GM12878 (cell line): ENCODE results near the gene LTBP4. TPM values are rescaled to one million over a fixed set of nuclear protein-coding genes. Genes with fewer than 3 reads are reported as not detected.

ENCODE experiments used
- ATAC-seq: fragments of 200-7000 bp; cut with Tn5 transposase; 3 replicates; pipeline ENCODE4 v1.9.1; 2020; ENCODE audit warnings: mild to moderate bottlenecking, moderate library complexity
- BruUV-seq: library from RNA; stranded (reverse); fragments of 400-500 nt; replicated peaks from 2 replicates; lab custom pipeline; 2021; lab: Mats Ljungman, UMichigan
- CTCF ChIA-PET: fragments of 300-600 bp; sonication (Branson Sonifier 250); formaldehyde crosslinking; extraction: SDS; loops from one replicate; lab custom pipeline; 2021; ENCODE audit warnings: inconsistent platforms; lab: Yijun Ruan, JAX
- POLR2A ChIA-PET: fragments of 350-600 bp; formaldehyde crosslinking; extraction: SDS; loops from one replicate; lab custom pipeline; 2021; ENCODE audit warnings: inconsistent platforms; lab: Charles Lee
- RAD21 ChIA-PET: fragments of 300-600 bp; sonication (Branson Sonifier 250); formaldehyde crosslinking; loops from one replicate; lab custom pipeline; 2023; ENCODE audit warnings: antibody characterized with exemption; ENCODE audit not compliant: unreplicated experiment; lab: Charles Lee
- SMC1A ChIA-PET: fragments of 300-600 bp; sonication (Branson Sonifier 250); formaldehyde crosslinking; loops from one replicate; lab custom pipeline; 2023; ENCODE audit not compliant: unreplicated experiment, uncharacterized antibody; lab: Charles Lee
- DNase-seq: peaks from one replicate; pipeline ENCODE4 v3.0.0-alpha.2; 2011; ENCODE audit warnings: low read depth, low spot score
- FAIRE-seq: peaks from 3 replicates; lab custom pipeline; 2011; peaks lifted over from hg19 to GRCh38; lab: Jason Lieb, UNC
- H2AFZ ChIP-seq: 2 replicates; pipeline ENCODE4 v1.6.0; 2011; ENCODE audit warnings: low read depth, low read length, control low read depth; ENCODE audit not compliant: control insufficient read depth
- H3K27ac ChIP-seq: 2 replicates; pipeline ENCODE4 v1.5.1; 2011; ENCODE audit warnings: control low read depth; ENCODE audit not compliant: control insufficient read depth, insufficient read depth
- H3K27me3 ChIP-seq, 2 experiments: replicated peaks in 1 of 2; 2 replicates each; pipeline versions ENCODE4 v1.6.0 to v1.6.1; 2011; ENCODE audit warnings: low read length in 1 of 2; ENCODE audit not compliant: control insufficient read depth in 2 of 2, insufficient read depth in 2 of 2
- H3K36me3 ChIP-seq, 2 experiments: 2 replicates each; pipeline ENCODE4 v1.5.1; 2011; ENCODE audit warnings: low read length in 1 of 2; ENCODE audit not compliant: control insufficient read depth in 2 of 2, insufficient read depth in 2 of 2
- H3K4me1 ChIP-seq: 2 replicates; pipeline ENCODE4 v1.6.1; 2011; ENCODE audit warnings: mild to moderate bottlenecking, low read length, moderate library complexity, mixed read lengths; ENCODE audit not compliant: control insufficient read depth, insufficient read depth
- H3K4me2 ChIP-seq: 2 replicates; pipeline ENCODE4 v1.6.0; 2011; ENCODE audit warnings: control low read depth; ENCODE audit not compliant: control insufficient read depth, insufficient read depth
- H3K4me3 ChIP-seq: fragments of 200-600 bp; sonication (generic); 2 replicates; pipeline ENCODE4 v1.5.1; 2016
- H3K79me2 ChIP-seq: 2 replicates; pipeline ENCODE4 v1.6.0; 2011; ENCODE audit warnings: low read length; ENCODE audit not compliant: control insufficient read depth, insufficient read depth
- H3K9ac ChIP-seq: 2 replicates; pipeline ENCODE4 v1.8.0; 2011; ENCODE audit warnings: low read length, control low read depth, mixed read lengths; ENCODE audit not compliant: control insufficient read depth, insufficient read depth
- H3K9me3 ChIP-seq: replicated peaks from 3 replicates; pipeline ENCODE4 v1.5.1; 2011; ENCODE audit warnings: mild to moderate bottlenecking, low read length; ENCODE audit not compliant: control insufficient read depth, insufficient read depth
- H4K20me1 ChIP-seq: 2 replicates; pipeline ENCODE4 v1.6.0; 2011; ENCODE audit not compliant: control insufficient read depth, insufficient read depth
- ZNF217 ChIP-seq: fragments of 450-650 bp; IDR thresholded peaks from 2 replicates; pipeline ENCODE4 v1.6.1; 2017; ENCODE audit warnings: antibody characterized with exemption, mild to moderate bottlenecking
- WGBS: methylation state at CpG from one replicate; pipeline ENCODE4 v1.1.6; 2016; ENCODE audit warnings: low lambda C conversion rate; ENCODE audit not compliant: insufficient replicate concordance, insufficient coverage; ENCODE audit errors: missing lambda C conversion rate; 5-methylcytosine and 5-hydroxymethylcytosine counted together
- in situ Hi-C: fragments of 300-500 bp; cut with MboI; formaldehyde crosslinking; loops from 9 replicates; pipeline ENCODE4 v1.14.3; 2018; ENCODE audit warnings: mixed read lengths
- intact Hi-C: fragments of 100-400 bp; cut with micrococcal nuclease; formaldehyde crosslinking; loops from one replicate; pipeline ENCODE4 v1.14.2; 2022; ENCODE audit not compliant: unreplicated experiment
- polyA plus RNA-seq, 11 experiments: library from polyadenylated mRNA; depleted of rRNA in 4 of 11; unstranded in 6 of 11; stranded (reverse) in 5 of 11; fragments of >200 nt; fragmentation: Nextera tagmentation in 4 of 11; fragmentation: Illumina TruSeq in 1 of 11; extraction: Ambion mirVana in 4 of 11; extraction: Trizol in 1 of 11; gene quantifications; 1 replicate in 1 of 11; 2 replicates in 10 of 11; pipeline versions ENCODE4 v1.2.1 to v1.2.3, GENCODE V29; 2011 to 2016; ENCODE audit warnings: inconsistent platforms in 2 of 11, missing spikeins in 2 of 11, low read depth in 1 of 11
- total RNA-seq, 4 experiments: library from RNA; depleted of rRNA in 3 of 4; stranded (reverse); fragments of >200 nt in 3 of 4; fragmentation: Illumina TruSeq in 1 of 4; extraction: Trizol in 1 of 4; gene quantifications; 2 replicates each; pipeline versions ENCODE4 v1.2.1 to v1.2.3, GENCODE V29; 2013 to 2021
- TF ChIP-seq, protein P1 (sequence below): IDR thresholded peaks from 2 replicates; pipeline ENCODE4 v1.6.1; 2011; ENCODE audit warnings: borderline replicate concordance, low read depth, mild to moderate bottlenecking, moderate library complexity, mixed read lengths, low read length; ENCODE audit not compliant: insufficient read depth; ENCODE audit errors: extremely low read length

LTBP4 gene
- total and polyA plus RNA-seq, 10 of the 15 experiments (the other 5 are each of a cell fraction or from before 2014, with no cell fraction given), result 0.09 to 34.6 (median 8.5) TPM; not detected in 1

DNA sequence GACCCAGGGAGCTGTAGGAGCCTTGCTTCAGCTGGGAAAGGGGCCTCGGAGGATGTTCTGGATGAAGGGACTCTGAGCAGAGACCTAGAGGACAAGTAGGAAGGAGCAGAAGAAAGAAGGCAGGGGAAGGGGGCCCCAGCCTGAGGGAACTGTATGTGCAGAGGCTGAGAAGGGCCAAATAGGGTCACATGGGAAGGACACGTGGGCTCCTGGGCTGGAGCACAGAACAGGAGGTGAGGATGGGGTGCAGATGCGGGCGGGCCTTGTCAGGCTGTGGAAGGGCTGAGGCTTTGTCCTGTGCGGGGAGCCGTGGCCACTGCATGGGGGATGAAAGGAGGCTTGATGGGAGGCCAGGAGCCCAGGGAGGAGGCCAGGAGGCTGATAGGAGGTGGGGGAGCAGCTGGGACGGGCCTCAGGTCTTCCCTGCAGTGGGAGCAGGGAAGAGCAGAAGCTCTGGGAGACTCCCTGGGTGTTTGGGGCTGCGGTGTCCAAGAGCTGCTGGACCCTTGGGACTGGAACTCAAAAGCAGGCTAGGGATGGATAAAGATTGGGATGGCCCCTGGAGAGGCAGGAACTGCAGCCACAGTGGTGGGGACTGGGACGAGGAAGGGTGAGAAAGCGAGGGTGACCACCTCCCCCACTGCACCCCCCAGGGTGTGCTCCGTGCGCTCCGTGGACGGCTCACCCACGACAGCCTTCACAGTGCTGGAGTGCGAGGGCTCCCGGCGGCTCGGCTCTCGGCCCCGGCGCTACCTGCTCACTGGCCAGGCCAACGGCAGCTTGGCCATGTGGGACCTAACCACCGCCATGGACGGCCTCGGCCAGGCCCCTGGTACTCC is 11.4 kb upstream of the LTBP4 start:
- ChIA-PET CTCF (interaction anchor here (0.6 kb wide), 1 partner anchor 760 kb away, joined by 3 read pairs; no protein-coding TSS in a partner anchor), RAD21 (no interaction called here), SMC1A (no interaction called here), POLR2A (no interaction called here)
- 95% methylated on average over 26 of the region's 26 CpGs for WGBS
- no peak for ATAC-seq
- TF ChIP-seq, protein P1, sequence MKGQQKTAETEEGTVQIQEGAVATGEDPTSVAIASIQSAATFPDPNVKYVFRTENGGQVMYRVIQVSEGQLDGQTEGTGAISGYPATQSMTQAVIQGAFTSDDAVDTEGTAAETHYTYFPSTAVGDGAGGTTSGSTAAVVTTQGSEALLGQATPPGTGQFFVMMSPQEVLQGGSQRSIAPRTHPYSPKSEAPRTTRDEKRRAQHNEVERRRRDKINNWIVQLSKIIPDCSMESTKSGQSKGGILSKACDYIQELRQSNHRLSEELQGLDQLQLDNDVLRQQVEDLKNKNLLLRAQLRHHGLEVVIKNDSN, result peak; percentile 18
- TF ChIP-seq ZNF217, result no peak
- Histone ChIP-seq H3K79me2 (no peaks in the 10 kb centered on the region), H4K20me1 (no peaks in the 10 kb centered on the region), H3K36me3 (peaks cover 0 to 7% of the 10 kb centered on the region in 2 experiments; a peak in 3 of 4 replicates), H3K4me1 (peaks cover under 1% of the 10 kb centered on the region; the same call in 1 of the 2 replicates), H3K4me2 (no peak overlapping the region), H3K9ac (no peak overlapping the region), H3K27me3 (no peaks in the 10 kb centered on the region), H3K27ac (no peak overlapping the region), H3K4me3 (no peak overlapping the region), H2AFZ (no peak overlapping the region), H3K9me3 (no peaks in the 10 kb centered on the region)
- intact Hi-C loops (no loop called here), in situ Hi-C loops (no loop called here)
- no TSS peak for BruUV-seq
- no peak for DNase-seq
- no peak for FAIRE-seq
